ENCODE data around the gene ITGB2.

The ITGB2 gene

GRCh38 chr21:44953628-44954021 lies 32.9 kb upstream of the ITGB2 start:
- no peak for DNase-seq (ENCODE audit: low read depth)
- H3K4me3 ChIP-seq (ENCODE audit: low read depth, low read length), result no peak overlapping the region
- no peak for TF ChIP-seq CTCF (IDR thresholded peaks at IDR 0.05; ENCODE audit: low read depth, low read length, missing control alignments)

GRCh38 chr21:44952929-44953627 lies 32.4 kb upstream of the ITGB2 start:
- no peak for DNase-seq (ENCODE audit: low read depth)
- no peak for TF ChIP-seq CTCF (IDR thresholded peaks at IDR 0.05; ENCODE audit: low read depth, low read length, missing control alignments)
- H3K4me3 ChIP-seq (ENCODE audit: low read depth, low read length), result no peak overlapping the region

- TF ChIP-seq CTCF (IDR thresholded peaks at IDR 0.05; ENCODE audit: low read depth, low read length, missing control alignments), result no peak
- DNase-seq (ENCODE audit: low read depth), result no peak
- H3K4me3 ChIP-seq (ENCODE audit: low read depth, low read length), result no peak overlapping the region
Observed at GRCh38 chr21:44952116-44952928, 31.6 kb upstream of the ITGB2 start.

GRCh38 chr21:44951186-44951915 lies 30.7 kb upstream of the ITGB2 start:
- no peak for DNase-seq (ENCODE audit: low read depth)
- no peak overlapping the region for H3K4me3 ChIP-seq (ENCODE audit: low read depth, low read length)
- no peak for TF ChIP-seq CTCF (IDR thresholded peaks at IDR 0.05; ENCODE audit: low read depth, low read length, missing control alignments)

GRCh38 chr21:44950351-44950750 lies 29.7 kb upstream of the ITGB2 start:
- DNase-seq (ENCODE audit: low read depth), result no peak
- H3K4me3 ChIP-seq (ENCODE audit: low read depth, low read length), result no peak overlapping the region
- TF ChIP-seq CTCF (IDR thresholded peaks at IDR 0.05; ENCODE audit: low read depth, low read length, missing control alignments), result no peak

GRCh38 chr21:44949779-44950198 lies 29.1 kb upstream of the ITGB2 start:
- no peak overlapping the region for H3K4me3 ChIP-seq (ENCODE audit: low read depth, low read length)
- DNase-seq (ENCODE audit: low read depth), result no peak
- peak; percentile 93 for TF ChIP-seq CTCF (IDR thresholded peaks at IDR 0.05; ENCODE audit: low read depth, low read length, missing control alignments)

All from GM12864 (cell line).